IMR-90 (cell line): Measurements from ENCODE around the gene ZNF646.

Experiments used
- BHLHE40 ChIP-seq: fragments of 150-350 bp; IDR thresholded peaks from 2 replicates; pipeline ENCODE4 v1.6.1; 2016; ENCODE audit warnings: mild to moderate bottlenecking, low read depth, low read length
- CEBPB ChIP-seq: IDR thresholded peaks from 2 replicates; pipeline ENCODE4 v1.6.1; 2012; ENCODE audit warnings: low read depth, low read length, improper control_type of control experiment
- CTCF ChIP-seq: conservative IDR thresholded peaks from 2 replicates; pipeline ENCODE4 v1.5.1; 2012; ENCODE audit warnings: mild to moderate bottlenecking, low read depth, low read length, improper control_type of control experiment
- FOS ChIP-seq: fragments of 150-350 bp; IDR thresholded peaks from 2 replicates; pipeline ENCODE4 v1.6.1; 2016; ENCODE audit warnings: low read depth, low read length
- MAZ ChIP-seq: IDR thresholded peaks from 2 replicates; pipeline ENCODE4 v1.6.1; 2012; ENCODE audit warnings: low read depth, mild to moderate bottlenecking, low read length, improper control_type of control experiment, moderate library complexity, borderline replicate concordance
- POLR2A ChIP-seq: IDR thresholded peaks from 2 replicates; pipeline ENCODE4 v1.6.1; 2012; ENCODE audit warnings: mild to moderate bottlenecking, low read depth, low read length
- RAD21 ChIP-seq: IDR thresholded peaks from 2 replicates; pipeline ENCODE4 v1.6.1; 2012; ENCODE audit warnings: low read length, improper control_type of control experiment
- RFX5 ChIP-seq: IDR thresholded peaks from 2 replicates; pipeline ENCODE4 v1.8.0; 2012; ENCODE audit warnings: low read depth, mild to moderate bottlenecking, low read length, moderate library complexity
- SMC3 ChIP-seq: fragments of 150-350 bp; IDR thresholded peaks from 2 replicates; pipeline ENCODE4 v1.6.1; 2016; ENCODE audit warnings: low read depth, mild to moderate bottlenecking, antibody characterized with exemption, low read length, moderate library complexity

- TF ChIP-seq CTCF (no peak), CEBPB (no peak), MAZ (no peak), RFX5 (no peak), POLR2A (no peak), RAD21 (no peak), SMC3 (no peak), BHLHE40 (no peak), FOS (no peak)
Observed at GRCh38 chr16:31061813-31062440, 12.3 kb upstream of the ZNF646 start.
